OCI-LY7 (cell line): ENCODE data around the gene ESD.

Experiments used
- EZH2phosphoT487 ChIP-seq: fragments of 200-600 bp; sonication (generic); IDR thresholded peaks from 2 replicates; pipeline ENCODE4 v1.6.1; 2018; ENCODE audit warnings: low read depth, borderline replicate concordance, mild to moderate bottlenecking, mixed run types, antibody characterized with exemption, low read length, moderate library complexity, mixed read lengths
- TF ChIP-seq, protein P1 (sequence below): fragments of 200-600 bp; sonication (generic); conservative IDR thresholded peaks from 2 replicates; pipeline ENCODE4 v1.5.1; 2014; ENCODE audit warnings: mild to moderate bottlenecking, antibody characterized with exemption, low read length, moderate library complexity, mixed read lengths

DNA sequence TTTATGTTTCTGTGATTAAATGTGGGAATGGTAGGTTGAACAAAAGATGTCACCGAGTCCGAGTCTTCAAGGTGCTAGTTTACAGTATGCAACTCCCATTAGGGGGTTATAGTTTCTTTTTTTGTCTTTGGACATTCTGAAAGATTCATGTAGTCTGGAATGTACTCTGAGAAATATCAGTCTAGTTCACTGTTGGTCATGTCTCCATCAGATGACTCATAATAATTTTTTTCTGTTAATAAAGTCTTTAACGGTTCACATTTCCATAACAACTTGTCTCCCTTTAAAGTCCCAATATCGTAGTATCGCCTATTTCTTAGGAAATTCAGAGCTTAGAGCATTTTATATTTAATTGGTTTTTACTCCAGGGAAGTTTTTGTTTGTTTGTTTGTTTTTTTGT is 13.5 kb upstream of the ESD start:
- TF ChIP-seq, protein P1, sequence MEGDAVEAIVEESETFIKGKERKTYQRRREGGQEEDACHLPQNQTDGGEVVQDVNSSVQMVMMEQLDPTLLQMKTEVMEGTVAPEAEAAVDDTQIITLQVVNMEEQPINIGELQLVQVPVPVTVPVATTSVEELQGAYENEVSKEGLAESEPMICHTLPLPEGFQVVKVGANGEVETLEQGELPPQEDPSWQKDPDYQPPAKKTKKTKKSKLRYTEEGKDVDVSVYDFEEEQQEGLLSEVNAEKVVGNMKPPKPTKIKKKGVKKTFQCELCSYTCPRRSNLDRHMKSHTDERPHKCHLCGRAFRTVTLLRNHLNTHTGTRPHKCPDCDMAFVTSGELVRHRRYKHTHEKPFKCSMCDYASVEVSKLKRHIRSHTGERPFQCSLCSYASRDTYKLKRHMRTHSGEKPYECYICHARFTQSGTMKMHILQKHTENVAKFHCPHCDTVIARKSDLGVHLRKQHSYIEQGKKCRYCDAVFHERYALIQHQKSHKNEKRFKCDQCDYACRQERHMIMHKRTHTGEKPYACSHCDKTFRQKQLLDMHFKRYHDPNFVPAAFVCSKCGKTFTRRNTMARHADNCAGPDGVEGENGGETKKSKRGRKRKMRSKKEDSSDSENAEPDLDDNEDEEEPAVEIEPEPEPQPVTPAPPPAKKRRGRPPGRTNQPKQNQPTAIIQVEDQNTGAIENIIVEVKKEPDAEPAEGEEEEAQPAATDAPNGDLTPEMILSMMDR = no peak
- no peak for TF ChIP-seq EZH2phosphoT487
